GM18951 (cell line): ENCODE measurements around the gene LDHD.

Source experiments
- POLR2A ChIP-seq: IDR thresholded peaks from 4 replicates; pipeline ENCODE4 v1.6.1; 2011; ENCODE audit warnings: mild to moderate bottlenecking; ENCODE audit not compliant: insufficient read length, insufficient read depth; ENCODE audit errors: extremely low read depth
- in situ Hi-C: fragments of 300-500 bp; cut with MboI; formaldehyde crosslinking; loops from one replicate; pipeline ENCODE4 v1.12.0; 2022; ENCODE audit warnings: low sequenced_read_pairs, mixed read lengths, inconsistent platforms; ENCODE audit not compliant: unreplicated experiment

Gene LDHD

DNA sequence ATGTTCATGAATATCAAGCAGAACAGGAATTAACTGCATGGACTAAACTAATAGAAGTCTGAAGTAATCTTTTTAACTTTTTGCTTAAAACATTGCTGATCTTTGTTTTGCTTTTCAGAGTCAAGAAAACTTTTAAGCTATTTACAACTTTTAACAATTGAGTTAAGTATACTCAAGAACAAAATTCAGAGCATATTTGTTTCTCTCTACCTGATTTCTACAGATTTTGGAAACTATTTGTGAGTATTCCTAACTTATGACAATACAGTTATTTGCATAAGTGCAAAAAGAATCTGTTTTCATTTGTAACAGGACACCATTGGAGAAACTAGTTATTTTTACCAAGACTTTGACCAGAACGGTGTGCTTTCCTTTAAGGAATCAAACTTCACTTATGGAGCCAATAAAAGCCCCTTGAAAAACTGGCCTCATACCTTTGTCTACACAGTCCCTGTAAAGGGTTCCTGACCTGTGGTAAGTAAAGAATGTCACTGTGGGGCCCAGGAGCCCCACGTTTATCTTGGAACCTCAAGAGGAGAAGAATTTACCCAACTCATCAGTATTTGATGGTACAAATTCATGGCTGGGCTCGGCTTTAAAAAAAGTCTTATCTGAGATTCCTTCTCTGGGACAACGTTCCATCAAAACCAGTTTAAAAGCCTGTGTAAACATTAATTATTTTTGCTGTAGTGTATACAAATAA, 11.3 kb upstream of the LDHD start:
- in situ Hi-C loops, result no loop called here
- TF ChIP-seq POLR2A, result no peak

DNA sequence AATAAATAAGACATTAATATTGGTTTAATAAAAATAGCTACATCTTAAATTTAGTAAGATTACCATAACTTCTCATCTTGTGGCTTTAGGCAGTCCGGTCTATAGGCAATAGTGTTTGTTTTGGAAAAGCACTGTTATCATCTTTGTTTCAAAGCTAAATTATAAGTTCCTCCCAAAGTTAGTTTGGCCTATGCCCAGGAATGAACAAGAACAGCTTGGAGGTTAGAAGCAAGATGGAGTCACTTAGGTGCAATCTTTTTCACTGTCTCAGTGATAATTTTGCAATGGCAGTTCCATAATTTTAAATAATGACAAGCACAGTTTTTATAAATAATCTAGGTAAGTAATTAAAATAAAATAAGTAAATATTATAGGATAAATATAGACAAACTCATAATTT, 6.0 kb upstream of the LDHD start:
- in situ Hi-C loops, result loop anchor here (25.0 kb wide), 1 partner anchor 410 kb away; the partner anchor contains the start of gene MLKL
- no peak for TF ChIP-seq POLR2A

DNA sequence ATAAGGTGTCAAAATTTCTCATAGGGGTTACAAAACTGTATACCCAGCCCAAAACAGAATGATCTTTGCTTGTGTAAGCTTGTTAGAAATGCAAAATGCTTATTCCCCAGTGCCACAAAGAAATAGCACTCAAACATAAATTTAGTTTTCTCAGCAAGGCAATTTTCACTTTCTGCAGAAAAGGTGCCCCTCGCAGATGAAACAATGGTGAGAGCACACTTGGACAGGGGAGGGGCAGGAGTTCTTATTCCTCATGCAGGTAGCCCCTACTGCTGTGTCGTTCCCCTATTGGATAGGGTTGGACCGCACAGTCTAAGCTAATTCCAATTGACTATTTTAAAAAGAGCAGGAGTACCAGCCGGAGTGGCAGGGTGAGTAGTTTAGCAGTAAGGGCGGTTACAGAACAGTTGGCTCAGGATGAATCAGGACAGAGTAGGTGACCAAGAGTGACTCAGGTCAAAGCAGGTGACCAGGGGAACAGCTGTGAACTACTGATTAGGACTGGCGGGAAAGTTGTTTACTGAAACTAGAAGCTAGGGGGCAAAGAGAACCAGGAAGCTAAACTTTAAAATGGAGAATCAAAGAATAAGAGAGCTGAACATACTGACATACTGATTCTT, 5.5 kb upstream of the LDHD start:
- in situ Hi-C loops, result loop anchor here (25.0 kb wide), 1 partner anchor 410 kb away; the partner anchor contains the start of gene MLKL
- TF ChIP-seq POLR2A, result no peak

DNA sequence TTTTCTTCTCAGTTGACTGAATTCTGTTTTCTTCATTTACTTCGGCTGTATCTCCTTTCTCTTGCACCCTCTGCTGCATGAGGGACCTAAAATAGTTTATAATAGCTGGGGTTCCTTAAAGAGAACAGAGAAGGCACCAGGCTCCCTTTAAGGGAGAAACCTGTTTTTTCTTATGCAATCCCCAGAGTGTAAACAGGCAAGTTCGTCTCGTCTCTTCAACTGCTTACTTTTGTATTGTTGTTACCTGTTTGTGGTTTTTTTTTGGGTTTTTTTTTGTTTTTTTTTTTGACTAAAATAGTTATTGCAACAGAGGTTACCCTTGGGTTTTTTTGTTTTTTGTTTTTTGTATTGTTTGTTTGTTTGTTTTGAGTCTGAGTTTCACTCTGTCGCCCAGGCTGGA, 3.7 kb upstream of the LDHD start:
- in situ Hi-C loops, result loop anchor here (25.0 kb wide), 1 partner anchor 408 kb away; the partner anchor contains the start of gene MLKL
- no peak for TF ChIP-seq POLR2A

DNA sequence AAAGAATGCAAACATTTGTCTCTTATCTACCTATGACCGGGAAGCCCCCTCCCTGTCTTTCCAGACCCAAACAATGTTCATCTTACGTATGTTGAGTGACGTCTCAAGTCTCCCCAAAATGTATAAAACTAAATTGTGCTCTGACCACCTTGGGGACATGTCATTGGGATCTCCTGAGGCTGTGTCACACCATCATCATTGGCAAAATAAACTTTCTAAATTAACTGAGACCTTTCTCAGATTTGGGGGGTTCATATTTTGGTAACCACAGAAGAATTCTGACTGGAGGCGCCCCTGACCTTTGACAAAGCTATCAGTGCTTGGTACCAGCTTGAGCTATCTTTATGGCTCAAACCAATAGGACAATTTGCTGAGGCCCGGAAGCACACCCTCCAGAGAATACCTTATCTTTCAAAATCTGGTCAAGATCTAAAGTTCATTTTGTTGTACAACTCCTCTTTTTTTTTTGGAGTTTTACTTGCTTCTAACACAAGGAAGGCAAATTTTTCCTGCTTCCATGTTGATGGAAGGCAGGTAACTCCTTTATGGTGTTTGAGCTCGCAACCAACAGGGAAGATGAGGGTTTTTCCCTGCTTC, 2.5 kb upstream of the LDHD start:
- in situ Hi-C loops, result loop anchor here (25.0 kb wide), 1 partner anchor 407 kb away; the partner anchor contains the start of gene MLKL
- TF ChIP-seq POLR2A, result no peak

DNA sequence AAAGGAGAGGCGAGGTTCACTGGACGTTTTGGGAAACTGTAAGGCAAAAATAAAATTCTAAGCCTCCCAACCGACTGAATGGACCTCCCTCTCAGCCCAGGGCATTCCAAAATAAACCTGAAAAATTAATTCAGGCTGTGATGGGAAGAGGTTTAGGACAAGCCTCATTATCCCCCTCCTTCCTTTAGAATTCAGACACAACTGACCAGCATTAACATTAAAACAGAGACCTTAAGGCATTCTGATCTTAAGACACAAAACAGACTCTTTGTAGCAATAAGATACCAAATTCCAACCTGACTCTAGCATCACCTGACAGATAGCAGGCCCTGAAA, 298 bp upstream of the LDHD start:
- in situ Hi-C loops, result loop anchor here (25.0 kb wide), 1 partner anchor 405 kb away; the partner anchor contains the start of gene MLKL
- no peak for TF ChIP-seq POLR2A

DNA sequence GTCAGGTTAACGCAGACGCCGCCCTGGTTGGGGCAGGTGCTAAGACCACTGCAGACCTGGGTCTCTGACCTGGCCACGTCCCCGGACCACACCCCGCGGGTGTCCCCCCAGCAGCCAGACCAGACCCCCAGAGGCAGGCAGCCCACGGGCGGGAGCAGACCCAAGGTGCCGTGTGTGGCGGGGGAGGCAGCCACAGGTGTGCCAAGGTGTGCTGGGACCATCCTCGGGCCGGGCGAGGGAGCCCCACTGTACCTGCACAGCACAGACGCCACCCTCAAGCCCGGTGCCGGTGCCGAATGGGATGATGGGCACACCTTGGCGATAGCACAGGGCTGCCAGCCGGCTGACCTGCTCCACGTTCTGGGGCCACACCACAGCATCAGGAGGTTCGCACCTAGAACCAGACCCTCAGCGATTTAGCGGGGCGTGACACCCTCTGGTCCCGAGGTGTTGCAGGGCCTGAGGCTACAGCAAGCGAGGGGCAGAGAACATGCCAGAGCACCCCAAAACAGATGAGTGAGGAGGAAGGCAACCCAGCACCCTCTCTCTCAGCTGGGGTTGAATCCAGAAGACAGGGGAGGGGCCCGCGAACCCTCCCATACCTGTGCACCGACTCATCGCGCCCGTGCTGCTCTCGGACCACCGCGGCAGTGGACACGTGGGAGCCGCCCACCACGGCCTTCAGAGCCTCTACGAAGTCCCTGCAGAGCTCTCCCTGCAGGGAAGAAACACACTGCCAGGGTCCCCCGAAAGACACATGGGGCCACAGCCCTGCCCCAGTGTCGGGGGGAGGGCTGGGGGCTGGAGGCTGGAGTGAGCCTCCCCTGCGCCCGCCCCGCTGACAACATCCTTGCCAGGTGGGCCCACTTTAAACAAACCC, 1.4 kb downstream of the LDHD start:
- in situ Hi-C loops, result loop anchor here (25.0 kb wide), 1 partner anchor 403 kb away; the partner anchor contains the start of gene MLKL
- TF ChIP-seq POLR2A, result no peak

DNA sequence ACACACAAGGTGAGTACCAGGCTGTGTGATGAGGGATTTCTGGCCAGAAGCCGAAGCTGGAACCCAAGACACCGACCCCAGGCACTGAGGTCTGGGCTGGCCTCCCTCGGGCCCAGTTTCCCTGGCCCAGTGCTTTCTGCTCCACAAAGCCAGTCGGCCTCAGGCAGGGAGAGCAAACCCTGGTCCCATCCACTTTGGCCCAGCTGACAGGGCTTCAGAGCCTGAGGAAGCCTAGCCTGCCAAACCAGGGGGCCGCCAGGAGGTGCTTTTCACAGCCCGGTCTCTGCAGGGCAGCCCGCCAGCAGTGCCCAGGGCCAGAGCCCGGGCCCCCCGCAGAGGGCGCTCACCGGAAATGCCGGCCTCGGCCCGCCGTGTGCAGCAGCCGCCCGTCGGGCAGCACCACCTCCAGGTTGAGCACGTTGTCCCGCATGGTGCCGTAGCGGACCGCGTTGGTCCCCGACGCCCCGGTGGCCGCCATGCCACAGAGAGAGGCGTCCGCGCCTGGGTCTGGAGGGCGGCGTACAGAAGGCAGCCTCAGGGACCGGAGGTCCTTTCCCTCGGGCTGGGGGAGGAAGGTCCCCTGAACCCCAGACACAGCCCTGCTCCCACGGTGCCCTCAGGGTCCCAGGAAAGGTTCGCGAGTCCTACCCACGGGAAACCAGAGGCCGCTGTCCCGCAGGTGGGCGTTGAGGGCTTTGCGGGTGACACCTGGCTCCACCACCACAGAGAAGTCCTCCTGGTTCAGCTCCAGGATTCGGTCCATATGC, 2.2 kb downstream of the LDHD start:
- no peak for TF ChIP-seq POLR2A
- in situ Hi-C loops, result loop anchor here (25.0 kb wide), 1 partner anchor 402 kb away; the partner anchor contains the start of gene MLKL

DNA sequence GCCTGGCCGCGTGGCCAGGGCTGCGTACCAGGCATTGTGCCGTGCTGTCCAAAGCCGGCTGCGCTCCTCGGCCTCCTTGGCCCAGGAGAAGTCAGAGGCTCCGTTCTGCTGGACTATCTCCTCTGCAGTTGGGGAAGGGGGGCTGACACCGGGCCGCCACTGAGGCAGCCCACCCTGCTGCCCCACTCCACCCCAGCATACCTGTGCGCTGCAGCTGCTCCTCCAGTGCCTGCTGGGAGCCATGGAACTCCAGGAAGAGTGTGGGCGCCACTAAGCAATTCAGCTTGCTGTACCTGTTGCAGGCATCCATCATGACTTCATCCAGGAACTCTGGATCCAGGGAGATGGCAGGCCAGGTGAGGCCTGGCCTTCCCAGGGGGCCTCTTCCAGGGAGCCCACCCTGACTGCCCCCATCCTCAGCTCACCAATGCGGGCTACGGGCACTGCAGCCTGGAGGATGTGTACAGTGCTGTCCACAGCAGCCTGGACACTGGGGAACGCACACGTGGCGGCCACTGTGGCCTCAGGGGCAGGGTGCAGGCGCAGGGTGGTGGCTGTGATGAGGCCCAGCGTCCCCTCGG, 2.9 kb downstream of the LDHD start:
- TF ChIP-seq POLR2A, result no peak
- in situ Hi-C loops, result loop anchor here (25.0 kb wide), 1 partner anchor 401 kb away; the partner anchor contains the start of gene MLKL

DNA sequence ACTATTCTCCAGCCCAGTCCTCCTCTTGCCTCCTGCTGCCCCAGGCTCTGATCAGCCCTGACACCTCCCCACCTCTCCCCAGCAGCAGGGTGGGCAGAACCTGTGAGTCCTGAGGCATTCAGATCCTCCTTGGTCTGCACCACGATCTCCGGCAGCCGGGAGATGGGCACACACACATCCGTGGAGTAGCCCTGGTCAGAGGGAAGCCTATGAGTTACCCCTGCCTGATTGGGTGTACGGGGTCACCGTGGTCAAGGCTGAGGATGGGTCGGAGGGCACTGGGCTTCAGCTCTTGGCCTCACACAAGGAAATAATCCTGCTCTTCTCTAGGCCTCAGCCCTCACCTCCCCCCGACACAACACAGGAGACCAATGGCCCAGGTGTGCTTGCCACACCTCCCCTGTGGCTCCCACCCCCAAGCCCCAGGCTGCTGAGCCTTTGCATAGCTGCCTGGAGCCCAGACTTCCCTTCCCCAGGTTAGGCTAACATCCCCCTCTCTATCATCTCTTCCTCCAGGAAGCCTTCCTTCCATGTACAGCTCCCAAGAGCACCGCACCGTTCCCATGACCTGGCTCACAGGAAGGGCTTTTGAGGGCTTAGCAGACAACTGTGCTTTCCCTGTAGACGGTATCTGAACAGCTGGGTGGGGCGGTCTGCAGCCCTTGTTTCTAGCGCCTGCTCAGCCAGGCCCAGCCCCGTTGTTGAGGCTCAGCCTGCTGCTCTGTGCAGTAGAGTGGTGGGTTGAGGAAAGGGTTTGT, 3.7 kb downstream of the LDHD start:
- in situ Hi-C loops, result loop anchor here (25.0 kb wide), 1 partner anchor 401 kb away; the partner anchor contains the start of gene MLKL
- TF ChIP-seq POLR2A, result no peak
